CD14-positive monocyte (primary cell): Measurements from ENCODE around the gene FAXDC2. TPM values are rescaled to one million over a fixed set of nuclear protein-coding genes. Genes with fewer than 3 reads are reported as not detected.

Experiments
- DNase-seq, 3 donors: peaks; one replicate each; pipeline ENCODE4 v3.0.0-alpha.2; 2011 to 2022
- H2AFZ ChIP-seq: 2 replicates; pipeline ENCODE4 v1.6.0; 2012; ENCODE audit warnings: mild to moderate bottlenecking, low read depth, low read length, inconsistent platforms; ENCODE audit not compliant: insufficient read depth, poor library complexity, severe bottlenecking
- H3K27ac ChIP-seq, 2 donors: 1 replicate in 1 of 2; 2 replicates in 1 of 2; pipeline ENCODE4 v1.5.1; 2012 to 2013; ENCODE audit warnings: low read length in 2 of 2, control low read depth in 1 of 2, inconsistent platforms in 1 of 2, low read depth in 1 of 2, mild to moderate bottlenecking in 1 of 2
- H3K27me3 ChIP-seq, 2 donors: one replicate each; pipeline versions ENCODE4 v1.6.0 to v1.6.1; 2011 to 2013; ENCODE audit warnings: low read length in 2 of 2; ENCODE audit not compliant: control insufficient read depth in 2 of 2, insufficient read depth in 2 of 2
- H3K36me3 ChIP-seq, 2 donors: replicated peaks in 1 of 2; 1 replicate in 1 of 2; 2 replicates in 1 of 2; pipeline versions ENCODE4 v1.5.1 to v1.6.1; 2012 to 2013; ENCODE audit warnings: low read length in 2 of 2, control low read depth in 1 of 2, inconsistent platforms in 1 of 2, mild to moderate bottlenecking in 1 of 2; ENCODE audit not compliant: insufficient read depth in 2 of 2, control insufficient read depth in 1 of 2
- H3K4me1 ChIP-seq, 2 donors: 1 replicate in 1 of 2; 2 replicates in 1 of 2; pipeline versions ENCODE4 v1.5.1 to v1.6.1; 2012 to 2013; ENCODE audit warnings: low read length in 2 of 2, control low read depth in 1 of 2, inconsistent platforms in 1 of 2, mild to moderate bottlenecking in 1 of 2, moderate library complexity in 1 of 2; ENCODE audit not compliant: insufficient read depth in 2 of 2, control insufficient read depth in 1 of 2
- H3K4me2 ChIP-seq: replicated peaks from 2 replicates; pipeline ENCODE3; 2012; ENCODE audit warnings: low read length, moderate library complexity, mild to moderate bottlenecking; ENCODE audit not compliant: poor library complexity, severe bottlenecking; ENCODE audit errors: extremely low read depth
- H3K4me3 ChIP-seq, 3 experiments: fragments of 200-600 bp in 1 of 3; sonication (generic) in 1 of 3; replicated peaks in 1 of 3; 1 replicate in 2 of 3; 2 replicates in 1 of 3; pipeline ENCODE4 v1.5.1; 2011 to 2013; ENCODE audit warnings: low read length in 3 of 3, mild to moderate bottlenecking in 3 of 3, control low read depth in 2 of 3, low read depth in 2 of 3, inconsistent platforms in 1 of 3, moderate library complexity in 1 of 3
- H3K79me2 ChIP-seq: 2 replicates; pipeline ENCODE4 v1.6.0; 2012; ENCODE audit warnings: mild to moderate bottlenecking, control low read depth, inconsistent platforms, low read length, moderate library complexity; ENCODE audit not compliant: insufficient read depth
- H3K9ac ChIP-seq: 2 replicates; pipeline ENCODE4 v1.6.0; 2017; ENCODE audit warnings: low read length, mild to moderate bottlenecking; ENCODE audit not compliant: insufficient read depth, poor library complexity, severe bottlenecking
- H3K9me3 ChIP-seq, 2 donors: replicated peaks in 1 of 2; 1 replicate in 1 of 2; 2 replicates in 1 of 2; pipeline versions ENCODE4 v1.5.1 to v1.6.1; 2012 to 2013; ENCODE audit warnings: low read length in 2 of 2, control low read depth in 1 of 2; ENCODE audit not compliant: control insufficient read depth in 1 of 2, insufficient read depth in 1 of 2
- H4K20me1 ChIP-seq: 2 replicates; pipeline ENCODE4 v1.6.0; 2012; ENCODE audit warnings: mild to moderate bottlenecking, low read length, control low read depth, moderate library complexity; ENCODE audit not compliant: insufficient read depth
- H3K27ac Mint-ChIP-seq, 7 donors: one replicate each; pipeline ENCODE4 v1.8.0; 2020; ENCODE audit warnings: mild to moderate bottlenecking in 7 of 7, mixed read lengths in 7 of 7, moderate library complexity in 6 of 7, inconsistent platforms in 2 of 7
- H3K27me3 Mint-ChIP-seq, 3 donors: one replicate each; pipeline ENCODE4 v1.8.0; 2021 to 2022; ENCODE audit warnings: low read depth in 3 of 3, mild to moderate bottlenecking in 3 of 3, mixed read lengths in 3 of 3, moderate library complexity in 3 of 3, inconsistent platforms in 1 of 3
- H3K36me3 Mint-ChIP-seq, 2 donors: one replicate each; pipeline ENCODE4 v1.8.0; 2020; ENCODE audit warnings: mixed read lengths in 2 of 2, inconsistent platforms in 1 of 2, mild to moderate bottlenecking in 1 of 2
- H3K4me1 Mint-ChIP-seq: one replicate; pipeline ENCODE4 v1.8.0; 2020; ENCODE audit warnings: mild to moderate bottlenecking, mixed read lengths
- H3K4me3 Mint-ChIP-seq, 2 donors: one replicate each; pipeline ENCODE4 v1.8.0; 2020; ENCODE audit warnings: mild to moderate bottlenecking in 2 of 2, mixed read lengths in 2 of 2, moderate library complexity in 1 of 2
- H3K9me3 Mint-ChIP-seq, 7 donors: one replicate each; pipeline ENCODE4 v1.8.0; 2020 to 2022; ENCODE audit warnings: mixed read lengths in 7 of 7, mild to moderate bottlenecking in 6 of 7, moderate library complexity in 6 of 7, inconsistent platforms in 2 of 7
- WGBS: methylation state at CpG from one replicate; pipeline ENCODE4 v1.1.5; 2013; ENCODE audit warnings: missing lambda C conversion rate; ENCODE audit not compliant: insufficient coverage; 5-methylcytosine and 5-hydroxymethylcytosine counted together
- intact Hi-C, 2 donors: fragments of 100-400 bp; cut with micrococcal nuclease; formaldehyde crosslinking; loops; one replicate each; pipeline versions ENCODE4 v1.15.0 to v1.15.1; 2023
- polyA plus RNA-seq, 3 donors: library from polyadenylated mRNA; depleted of rRNA in 1 of 3; unstranded in 2 of 3; stranded (reverse) in 1 of 3; fragments of 300-500 nt in 2 of 3; fragments of >200 nt in 1 of 3; fragmentation: Illumina TruSeq in 2 of 3; gene quantifications; 1 replicate in 2 of 3; 2 replicates in 1 of 3; pipeline ENCODE4 v1.2.3, GENCODE V29; 2012 to 2021
- TF ChIP-seq, protein P1 (sequence below): fragments of 200-600 bp; IDR thresholded peaks from one replicate; pipeline ENCODE4 v1.8.0; 2022; ENCODE audit warnings: antibody characterized with exemption, mild to moderate bottlenecking

FAXDC2 gene
- polyA plus RNA-seq, 3 donors, result 0.30 to 1.4 (median 0.60) TPM

DNA sequence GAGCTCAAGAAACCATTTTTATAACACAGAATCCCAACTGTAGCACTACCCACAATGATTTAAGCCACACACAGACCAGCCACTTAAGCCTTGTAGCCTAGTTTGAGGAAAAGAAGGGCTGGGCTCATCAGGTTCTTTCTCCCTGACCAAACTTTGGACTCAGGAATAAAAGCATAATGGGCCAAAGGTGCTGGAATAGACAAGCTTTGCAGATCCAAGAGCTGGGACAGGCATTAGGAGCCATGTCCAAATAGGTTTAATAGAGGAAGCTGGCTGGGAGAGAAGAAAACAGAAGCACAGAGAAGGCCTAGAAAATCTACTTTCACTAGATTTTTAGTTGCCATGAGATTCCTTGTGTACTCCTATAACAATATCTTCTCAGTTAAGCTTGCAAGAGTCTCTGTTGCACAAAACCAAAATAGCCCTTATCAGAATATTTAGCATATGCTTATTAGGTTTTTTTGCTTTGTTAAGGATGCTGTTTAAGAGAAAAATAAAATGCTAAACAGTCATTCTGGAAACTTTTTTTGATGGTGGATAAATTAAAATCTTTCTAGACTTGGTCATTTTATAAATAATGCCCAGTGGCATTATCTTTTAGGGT, 46.3 kb upstream of the FAXDC2 start:
- H3K4me3 ChIP-seq, result no peak overlapping the region
- Mint-ChIP-seq H3K4me3 (no peak overlapping the region), H3K27ac (peak overlapping the region in 1 of 7 donors; percentile 33), H3K9me3 (no peaks in the 10 kb centered on the region), H3K27me3 (no peaks in the 10 kb centered on the region), H3K36me3 (peaks cover 78 to 94% of the 10 kb centered on the region in 2 donors), H3K4me1 (no peaks in the 10 kb centered on the region)
- H3K27ac ChIP-seq, result no peak overlapping the region
- H3K9ac ChIP-seq, result no peak overlapping the region
- no peak overlapping the region for H2AFZ ChIP-seq
- no peaks in the 10 kb centered on the region for H3K9me3 ChIP-seq
- peaks cover 52 to 96% of the 10 kb centered on the region in 2 donors for H3K36me3 ChIP-seq
- H4K20me1 ChIP-seq, result no peaks in the 10 kb centered on the region
- no peak for DNase-seq
- intact Hi-C loops, result no loop called here
- no peaks in the 10 kb centered on the region for H3K27me3 ChIP-seq
- H3K79me2 ChIP-seq, result no peaks in the 10 kb centered on the region
- H3K4me1 ChIP-seq, result no peaks in the 10 kb centered on the region
- TF ChIP-seq, protein P1, sequence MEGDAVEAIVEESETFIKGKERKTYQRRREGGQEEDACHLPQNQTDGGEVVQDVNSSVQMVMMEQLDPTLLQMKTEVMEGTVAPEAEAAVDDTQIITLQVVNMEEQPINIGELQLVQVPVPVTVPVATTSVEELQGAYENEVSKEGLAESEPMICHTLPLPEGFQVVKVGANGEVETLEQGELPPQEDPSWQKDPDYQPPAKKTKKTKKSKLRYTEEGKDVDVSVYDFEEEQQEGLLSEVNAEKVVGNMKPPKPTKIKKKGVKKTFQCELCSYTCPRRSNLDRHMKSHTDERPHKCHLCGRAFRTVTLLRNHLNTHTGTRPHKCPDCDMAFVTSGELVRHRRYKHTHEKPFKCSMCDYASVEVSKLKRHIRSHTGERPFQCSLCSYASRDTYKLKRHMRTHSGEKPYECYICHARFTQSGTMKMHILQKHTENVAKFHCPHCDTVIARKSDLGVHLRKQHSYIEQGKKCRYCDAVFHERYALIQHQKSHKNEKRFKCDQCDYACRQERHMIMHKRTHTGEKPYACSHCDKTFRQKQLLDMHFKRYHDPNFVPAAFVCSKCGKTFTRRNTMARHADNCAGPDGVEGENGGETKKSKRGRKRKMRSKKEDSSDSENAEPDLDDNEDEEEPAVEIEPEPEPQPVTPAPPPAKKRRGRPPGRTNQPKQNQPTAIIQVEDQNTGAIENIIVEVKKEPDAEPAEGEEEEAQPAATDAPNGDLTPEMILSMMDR, result no peak
- H3K4me2 ChIP-seq, result no peak overlapping the region

DNA sequence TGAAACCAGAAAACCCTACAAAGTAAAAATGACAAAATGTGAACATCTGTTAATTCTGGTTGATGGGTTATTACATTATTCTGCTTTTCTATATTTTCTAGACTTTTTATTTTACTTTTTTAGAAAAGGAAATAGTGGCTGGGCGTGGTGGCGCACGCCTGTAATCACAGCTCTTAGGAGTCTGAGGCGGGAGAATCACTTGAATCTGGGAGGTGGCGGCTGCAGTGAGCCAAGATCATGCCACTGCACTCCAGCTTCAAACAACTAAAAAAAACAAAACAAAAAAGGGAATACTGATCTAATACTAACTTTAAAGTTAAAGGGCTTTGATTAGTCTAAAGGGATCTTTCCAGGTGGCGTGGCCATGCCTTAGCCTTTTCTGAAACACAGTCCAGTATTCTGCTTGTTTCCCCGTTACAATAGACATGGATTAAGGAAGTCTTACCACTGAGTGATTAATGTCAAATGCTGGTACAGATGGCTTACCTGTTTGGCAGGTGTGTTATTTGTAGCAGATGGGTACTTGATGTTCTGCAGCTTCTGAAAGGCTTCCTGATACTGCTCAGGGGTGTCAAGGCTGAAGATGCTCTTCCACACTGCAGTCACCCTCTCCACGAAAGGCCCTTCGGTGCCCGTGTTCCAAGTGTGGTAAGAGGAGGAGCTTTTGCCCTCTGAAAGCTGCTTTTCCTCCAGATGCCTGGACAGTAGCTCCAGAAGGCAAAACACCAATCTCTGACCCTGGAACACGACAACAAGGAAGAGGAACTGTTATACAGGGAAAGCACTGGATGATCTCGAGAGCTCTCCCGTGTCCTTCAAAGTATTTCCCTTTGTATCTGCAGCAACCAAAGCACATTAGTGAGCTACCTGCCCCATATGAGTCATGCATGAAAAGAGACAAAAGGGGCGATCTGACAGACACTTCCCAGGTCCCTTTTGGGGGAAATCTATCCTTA, 45.5 kb upstream of the FAXDC2 start:
- H3K4me2 ChIP-seq, result no peak overlapping the region
- H3K4me3 ChIP-seq, result no peak overlapping the region
- H3K4me1 Mint-ChIP-seq, result no peaks in the 10 kb centered on the region
- 93% methylated on average over 6 of the region's 14 CpGs for WGBS
- H3K36me3 Mint-ChIP-seq, result peaks cover 80 to 96% of the 10 kb centered on the region in 2 donors
- TF ChIP-seq, protein P1, result no peak
- H3K79me2 ChIP-seq, result no peaks in the 10 kb centered on the region
- no peak overlapping the region for H3K9ac ChIP-seq
- no peak for DNase-seq
- no peaks in the 10 kb centered on the region for H3K9me3 ChIP-seq
- no peak overlapping the region for H3K4me3 Mint-ChIP-seq
- H3K36me3 ChIP-seq, result peaks cover 52 to 96% of the 10 kb centered on the region in 2 donors
- H3K27ac ChIP-seq, result no peak overlapping the region
- H3K27me3 Mint-ChIP-seq, result no peaks in the 10 kb centered on the region
- H3K9me3 Mint-ChIP-seq, result no peaks in the 10 kb centered on the region
- H2AFZ ChIP-seq, result no peak overlapping the region
- no peaks in the 10 kb centered on the region for H4K20me1 ChIP-seq
- H3K4me1 ChIP-seq, result no peaks in the 10 kb centered on the region
- no peaks in the 10 kb centered on the region for H3K27me3 ChIP-seq
- peak overlapping the region in 2 of 7 donors; percentile 40 to 51 for H3K27ac Mint-ChIP-seq
- intact Hi-C loops, result no loop called here
